K562 (cell line): ENCODE data around the gene SLC38A1.
"Not testable (repeated sequence)": the region's sequence is repeated elsewhere in the genome, so short reads cannot be mapped to it uniquely, and the experiment has no call there.

ENCODE experiments used
- CHD2 ChIP-seq: IDR thresholded peaks from 2 replicates; pipeline ENCODE4 v1.6.1; 2011; ENCODE audit warnings: low read depth, low read length
- EZH2 ChIP-seq: IDR thresholded peaks from 2 replicates; pipeline ENCODE4 v1.6.1; 2012; ENCODE audit warnings: low read depth, mild to moderate bottlenecking, inconsistent platforms, low read length, borderline replicate concordance
- HDAC1 ChIP-seq, 2 experiments: fragments of 450-650 bp; IDR thresholded peaks; 2 replicates each; pipeline ENCODE4 v1.6.1; 2016 to 2017; ENCODE audit warnings: inconsistent platforms in 1 of 2, mild to moderate bottlenecking in 1 of 2, moderate library complexity in 1 of 2
- NR2F6 ChIP-seq: fragments of 450-650 bp; formaldehyde crosslinking; IDR thresholded peaks from 2 replicates; pipeline ENCODE4 v1.4.0; 2020; ENCODE audit warnings: mild to moderate bottlenecking
- POLR2A ChIP-seq: fragments of 450-650 bp; conservative IDR thresholded peaks from 2 replicates; pipeline ENCODE4 v1.6.1; 2016
- ZEB2 ChIP-seq: fragments of 450-650 bp; IDR thresholded peaks from 2 replicates; pipeline ENCODE4 v1.6.1; 2016
- ZNF311 ChIP-seq: fragments of 250-450 bp; sonication (Bioruptor Pico); IDR thresholded peaks from 2 replicates; pipeline ENCODE4 v1.4.0; 2020; ENCODE audit warnings: mild to moderate bottlenecking, moderate library complexity
- ZNF696 ChIP-seq: fragments of 250-450 bp; sonication (Bioruptor Pico); conservative IDR thresholded peaks from 2 replicates; pipeline ENCODE4 v1.4.0; 2020; ENCODE audit warnings: mild to moderate bottlenecking, moderate library complexity
- TF ChIP-seq, protein P1 (sequence below), 3 experiments: IDR thresholded peaks in 2 of 3; conservative IDR thresholded peaks in 1 of 3; 2 replicates each; pipeline ENCODE4 v1.5.1; 2011 to 2012; ENCODE audit warnings: low read length in 3 of 3, mild to moderate bottlenecking in 3 of 3, control low read depth in 2 of 3, improper control_type of control experiment in 1 of 3, inconsistent platforms in 1 of 3, low read depth in 1 of 3, mixed read lengths in 1 of 3, moderate library complexity in 1 of 3; ENCODE audit not compliant: insufficient read depth in 2 of 3

- not testable (repeated sequence) for TF ChIP-seq NR2F6 (CRISPR knock-in tag); ZNF311 (CRISPR knock-in tag); HDAC1 (IDR thresholded peaks at IDR 0.05); ZNF696 (CRISPR knock-in tag); CHD2; POLR2A; EZH2; ZEB2
- TF ChIP-seq, protein P1, sequence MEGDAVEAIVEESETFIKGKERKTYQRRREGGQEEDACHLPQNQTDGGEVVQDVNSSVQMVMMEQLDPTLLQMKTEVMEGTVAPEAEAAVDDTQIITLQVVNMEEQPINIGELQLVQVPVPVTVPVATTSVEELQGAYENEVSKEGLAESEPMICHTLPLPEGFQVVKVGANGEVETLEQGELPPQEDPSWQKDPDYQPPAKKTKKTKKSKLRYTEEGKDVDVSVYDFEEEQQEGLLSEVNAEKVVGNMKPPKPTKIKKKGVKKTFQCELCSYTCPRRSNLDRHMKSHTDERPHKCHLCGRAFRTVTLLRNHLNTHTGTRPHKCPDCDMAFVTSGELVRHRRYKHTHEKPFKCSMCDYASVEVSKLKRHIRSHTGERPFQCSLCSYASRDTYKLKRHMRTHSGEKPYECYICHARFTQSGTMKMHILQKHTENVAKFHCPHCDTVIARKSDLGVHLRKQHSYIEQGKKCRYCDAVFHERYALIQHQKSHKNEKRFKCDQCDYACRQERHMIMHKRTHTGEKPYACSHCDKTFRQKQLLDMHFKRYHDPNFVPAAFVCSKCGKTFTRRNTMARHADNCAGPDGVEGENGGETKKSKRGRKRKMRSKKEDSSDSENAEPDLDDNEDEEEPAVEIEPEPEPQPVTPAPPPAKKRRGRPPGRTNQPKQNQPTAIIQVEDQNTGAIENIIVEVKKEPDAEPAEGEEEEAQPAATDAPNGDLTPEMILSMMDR (IDR thresholded peaks at IDR 0.05 in 2 of 3, conservative IDR thresholded peaks at IDR 0.05 in 1 of 3; ENCODE audit: insufficient read depth in 2 of 3, low read depth in 1 of 3, low read length in 3 of 3) = not testable (repeated sequence)
These were observed 16.8 kb downstream of the SLC38A1 start for GRCh38 chr12:46251994-46252393.
